Measurements from ENCODE around the gene FBXW4.

GRCh38 chr10:101650863-101651262 is 44.1 kb downstream of the FBXW4 start:
- TF ChIP-seq CREB1 (IDR thresholded peaks at IDR 0.05; ENCODE audit: low read depth) (no peak), EP300 (IDR thresholded peaks at IDR 0.05; ENCODE audit: borderline replicate concordance) (no peak), TAF1 (IDR thresholded peaks at IDR 0.05; ENCODE audit: low read depth) (no peak), CEBPB (IDR thresholded peaks at IDR 0.05) (no peak), YY1 (IDR thresholded peaks at IDR 0.05; ENCODE audit: low read depth) (no peak), MAX (IDR thresholded peaks at IDR 0.05) (no peak), ZBTB7A (IDR thresholded peaks at IDR 0.05; ENCODE audit: low read depth) (no peak)
